ENCODE data around the gene ZNF785. TPM values are rescaled to one million over a fixed set of nuclear protein-coding genes. Genes with fewer than 3 reads are reported as not detected.

The ZNF785 gene
- total and polyA plus RNA-seq, 2 of the 13 experiments (the other 11 are each of a cell fraction or from before 2014, with no cell fraction given), result 0.01 TPM; not detected in 1

GRCh38 chr16:30619638-30620037 is 34.1 kb upstream of the ZNF785 start:
- Histone ChIP-seq H3K36me3 (replicated peaks in 1 of 2; ENCODE audit: control insufficient read depth in 1 of 2, insufficient read depth in 2 of 2, low read length in 2 of 2) (no peaks in the 10 kb centered on the region), H3K27ac (ENCODE audit: extremely low read length, insufficient read depth, low read length) (no peak overlapping the region), H3K4me3 (replicated peaks in 1 of 3; ENCODE audit: insufficient read depth in 1 of 3, low read depth in 2 of 3, low read length in 3 of 3) (no peak overlapping the region), H3K9me3 (ENCODE audit: low read length) (no peaks in the 10 kb centered on the region), H4K20me1 (ENCODE audit: insufficient read depth, low read length) (no peaks in the 10 kb centered on the region), H3K27me3 (ENCODE audit: control insufficient read depth in 1 of 2, insufficient read depth in 2 of 2, low read length in 2 of 2) (peaks cover 0 to 19% of the 10 kb centered on the region in 2 experiments; a peak in 3 of 5 replicates), H3K9ac (ENCODE audit: insufficient read depth, low read depth, low read length) (no peak overlapping the region), H3K4me1 (ENCODE audit: insufficient read depth, low read length) (peaks cover 86% of the 10 kb centered on the region), H2AFZ (ENCODE audit: low read length) (no peak overlapping the region), H3K4me2 (ENCODE audit: low read depth, low read length) (0 out of 2 replicates have a peak overlapping the region, but pooled peaks have one; percentile 2), H3K79me2 (ENCODE audit: insufficient read depth, low read length) (no peaks in the 10 kb centered on the region)
- in situ Hi-C loops (cut with HindIII; ENCODE audit: extremely low pct_ligation_motif_present, low pct_unique_long_range_greater_than_20kb), result loop anchor here (5.0 to 10.0 kb wide), 2 partner anchors 47 to 265 kb away; partner anchors contain the start of genes CD2BP2 and ZNF688
- WGBS (ENCODE audit: low lambda C conversion rate), result 20% methylated on average over 5 of the region's 5 CpGs
- CTCF ChIA-PET (ENCODE audit: low intra/inter-chr PET ratio, low total read pairs), result interaction anchor here (1.1 kb wide), 1 partner anchor 9 kb away, joined by 4 read pairs; no protein-coding TSS in a partner anchor
- POLR2A ChIA-PET, result interaction anchor here (1.1 to 6.5 kb wide), 4 partner anchors 10 to 212 kb away, joined by 3 to 46 read pairs (median 4); partner anchors contain the start of genes DCTPP1, ZNF689 and ZNF771
- DNase-seq (ENCODE audit: low spot score), result no peak
- no peak for FAIRE-seq
- intact Hi-C loops (cut with micrococcal nuclease; ENCODE audit: unreplicated experiment), result loop anchor here (5.0 kb wide), 1 partner anchor 77 kb away; no protein-coding TSS in a partner anchor
- no peak for ATAC-seq
- BruUV-seq (replicated peaks), result no TSS peak
- TF ChIP-seq FOSL1 (CRISPR knock-in tag; IDR thresholded peaks at IDR 0.05; ENCODE audit: borderline replicate concordance) (no peak), TFE3 (CRISPR knock-in tag; IDR thresholded peaks at IDR 0.05) (no peak), ZNF704 (CRISPR knock-in tag; IDR thresholded peaks at IDR 0.05; ENCODE audit: borderline replicate concordance) (no peak), ZNF605 (CRISPR knock-in tag; IDR thresholded peaks at IDR 0.05) (no peak), NFIC (IDR thresholded peaks at IDR 0.05; ENCODE audit: low read length) (no peak), RFX5 (IDR thresholded peaks at IDR 0.05; ENCODE audit: low read depth, low read length) (no peak), ZBTB33 (CRISPR knock-in tag; IDR thresholded peaks at IDR 0.05) (no peak)
